GM18520 (cell line): ENCODE results near the gene ZFP36.
"Not testable (repeated sequence)": the region's sequence is repeated elsewhere in the genome, so short reads cannot be mapped to it uniquely, and the experiment has no call there.

Experiments
- ATAC-seq: cut with Tn5 transposase; IDR thresholded peaks from one replicate; pipeline ENCODE4 v1.9.1; 2021; ENCODE audit not compliant: unreplicated experiment

Gene ZFP36

DNA sequence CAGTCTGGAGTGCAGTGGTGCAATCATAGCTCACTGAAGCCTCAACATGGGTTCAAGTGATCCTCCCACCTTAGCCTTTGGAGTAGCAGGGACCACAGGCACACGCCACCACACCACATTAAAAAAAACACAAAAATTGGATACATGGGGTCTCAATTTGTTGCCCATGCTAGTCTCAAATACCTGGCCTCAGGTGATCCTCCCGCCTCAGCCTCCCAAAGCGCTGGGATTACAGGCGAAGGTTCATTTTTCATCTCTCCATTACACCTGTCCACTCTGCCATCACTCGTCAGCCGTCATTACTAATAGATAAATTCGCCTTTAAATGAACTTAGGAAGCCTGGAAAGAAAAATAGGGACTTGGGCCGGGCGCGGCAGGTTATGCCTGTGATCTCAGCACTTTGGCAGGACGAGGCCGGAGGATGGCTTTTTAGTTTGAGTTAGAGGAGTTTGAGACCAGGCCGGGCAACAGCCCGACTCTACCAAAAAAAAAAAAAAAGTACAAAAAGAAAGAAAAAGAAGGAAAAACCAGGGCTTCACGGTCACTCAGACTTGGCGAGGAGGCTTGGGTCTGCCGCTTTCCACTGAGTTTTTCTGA is 38.0 kb downstream of the ZFP36 start:
- no peak for ATAC-seq

DNA sequence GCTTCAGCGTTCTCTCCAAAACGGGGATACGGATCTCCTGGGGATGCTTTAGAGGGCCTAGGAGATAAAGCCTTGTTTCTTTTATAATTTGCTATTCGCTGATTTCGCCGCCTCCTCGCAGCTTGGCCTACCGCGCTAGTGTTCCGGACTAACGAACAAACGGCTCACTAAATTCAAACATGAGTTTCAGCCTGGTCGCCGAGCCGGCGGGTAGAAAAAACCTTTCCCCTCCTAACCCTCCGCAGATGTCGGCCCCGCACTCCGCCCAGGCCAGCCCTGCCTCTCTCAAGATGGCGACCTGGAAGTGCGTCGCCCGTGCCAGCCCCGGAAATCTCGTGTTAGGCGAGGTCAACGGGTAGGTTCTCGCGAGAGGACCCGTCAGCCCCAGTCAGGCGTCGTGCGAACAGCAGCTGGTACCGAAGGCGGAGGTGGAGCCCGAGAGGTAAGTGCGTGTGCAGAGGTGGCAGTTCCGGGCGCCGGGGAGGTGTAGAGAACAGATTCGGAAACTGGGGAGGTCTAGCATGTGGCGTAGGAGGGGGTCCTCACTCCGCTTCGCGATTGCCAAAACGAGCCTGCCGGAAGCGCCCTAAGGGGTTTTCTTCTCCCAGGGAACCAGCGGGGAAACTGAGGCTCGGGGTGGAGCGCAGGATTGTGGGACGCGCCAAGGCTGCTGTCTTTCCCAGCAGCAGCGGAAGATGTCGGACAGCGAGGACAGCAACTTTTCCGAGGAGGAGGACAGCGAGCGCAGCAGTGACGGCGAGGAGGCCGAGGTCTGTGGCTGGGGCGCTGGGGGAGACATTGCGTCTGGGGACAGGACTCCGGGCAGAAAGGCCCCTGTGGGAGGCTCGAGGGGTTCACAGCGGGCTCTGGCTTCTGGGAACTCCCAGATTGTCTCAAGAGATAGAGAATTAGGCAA is 38.8 kb downstream of the ZFP36 start, which contains the start of gene SUPT5H:
TSS of gene SUPT5H (plus strand) at position 387 of the 916 bp plus-strand sequence. CDS start at position 696, 309 bp downstream.
- ATAC-seq, result peak; percentile 75

DNA sequence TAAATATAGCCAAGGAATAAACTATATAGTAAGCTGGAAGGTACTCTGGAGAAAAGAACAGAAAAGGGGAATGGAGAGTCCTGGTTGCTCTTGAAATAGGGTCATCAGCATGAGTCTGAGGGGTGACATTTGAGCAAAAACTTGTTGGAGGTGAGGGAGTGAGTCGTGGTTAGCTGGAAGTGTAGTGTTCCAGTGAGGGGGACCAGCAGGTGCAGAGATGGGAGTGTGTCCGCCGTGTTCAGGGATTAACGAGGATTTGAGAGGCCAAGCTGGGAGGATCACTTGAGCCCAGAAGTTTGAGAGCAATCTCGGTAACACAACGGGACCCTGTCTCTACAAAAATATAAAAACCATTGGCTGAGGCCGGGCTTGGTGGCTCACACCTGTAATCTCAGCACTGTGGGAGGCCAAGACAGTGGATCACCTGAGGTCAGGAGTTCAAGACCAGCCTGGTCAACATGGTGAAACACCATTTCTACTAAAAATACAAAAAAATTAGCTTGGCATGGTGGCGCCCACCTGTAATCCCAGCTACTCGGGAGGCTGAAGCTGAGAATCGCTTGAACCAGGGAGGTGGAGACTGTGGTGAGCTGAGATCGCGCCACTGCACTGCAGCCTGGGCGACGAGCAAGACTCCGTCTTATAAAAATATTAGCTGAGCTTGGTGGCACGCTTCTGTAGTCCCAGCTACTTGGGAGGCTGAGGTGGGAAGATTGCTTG is 39.9 kb downstream of the ZFP36 start:
- no peak for ATAC-seq

DNA sequence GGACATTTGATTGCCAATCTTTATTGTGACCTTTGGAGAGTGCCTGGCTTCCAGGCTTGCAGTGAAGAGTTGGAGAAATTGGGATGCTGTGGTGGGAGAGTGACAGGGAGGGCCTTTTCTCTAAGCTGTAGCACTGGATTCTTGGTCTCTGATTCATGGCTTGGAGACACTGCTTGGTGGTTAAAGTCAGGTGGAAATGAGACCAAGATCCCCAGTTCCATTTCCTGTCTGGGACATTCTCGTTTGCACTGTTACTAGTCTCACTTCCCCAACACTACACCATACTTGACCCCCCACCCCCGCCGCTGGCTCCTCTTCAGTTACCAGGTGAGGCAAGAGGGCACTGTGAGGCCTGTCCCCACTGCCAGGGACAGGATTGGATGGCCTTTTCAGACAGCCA is 41.6 kb downstream of the ZFP36 start:
- ATAC-seq, result no peak

DNA sequence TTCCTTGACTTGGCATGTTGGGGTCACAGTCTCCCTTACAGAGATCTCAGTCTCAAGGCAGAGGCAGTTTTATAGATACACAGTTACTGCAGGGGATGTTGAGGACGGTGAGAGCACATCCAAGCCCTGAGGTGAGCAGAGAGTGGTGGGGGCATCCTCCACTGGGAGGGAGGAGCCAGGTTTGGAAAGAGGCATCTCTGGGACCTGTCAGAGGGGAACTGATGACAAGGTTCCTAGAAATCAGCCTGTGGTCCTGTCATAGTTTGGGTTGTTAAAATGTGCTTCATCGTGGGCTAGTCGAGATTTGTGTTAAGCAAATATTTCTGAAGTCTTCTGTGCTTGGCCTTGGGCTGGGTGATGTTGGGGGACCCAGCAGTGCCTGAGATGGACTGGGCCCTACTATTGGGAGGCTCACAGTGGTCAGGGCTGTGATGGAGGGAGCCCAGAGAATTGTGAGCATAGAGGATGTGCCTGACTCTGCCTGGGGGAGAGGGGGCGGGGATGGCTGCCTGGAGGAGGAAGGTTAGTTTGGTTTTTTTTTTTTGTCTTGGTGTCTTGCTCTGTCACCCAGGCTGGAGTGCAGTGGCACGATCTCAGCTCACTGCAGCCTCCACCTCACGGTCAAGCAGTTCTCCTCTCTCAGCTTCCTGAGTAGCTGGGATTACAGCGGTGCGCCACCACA is 42.6 kb downstream of the ZFP36 start:
- no peak for ATAC-seq

DNA sequence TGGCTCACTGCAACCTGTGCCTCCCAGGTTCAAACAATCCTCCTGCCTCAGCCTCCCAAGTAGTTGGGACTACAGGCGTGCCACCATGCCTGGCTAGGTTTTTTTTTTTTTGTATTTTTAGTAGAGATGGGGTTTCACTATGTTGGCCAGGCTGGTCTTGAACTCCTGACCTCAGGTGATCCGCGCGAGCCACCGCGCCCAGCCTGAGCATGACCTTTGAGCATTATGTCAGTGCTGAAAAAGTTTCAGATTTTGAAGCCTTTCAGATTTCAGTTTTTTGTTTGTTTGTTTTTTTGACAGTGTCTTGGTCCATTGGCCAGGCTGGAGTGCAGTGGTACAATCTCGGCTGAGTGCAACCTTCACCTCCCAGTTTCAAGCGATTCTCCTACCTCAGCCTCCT is 44.6 kb downstream of the ZFP36 start:
- not testable (repeated sequence) for ATAC-seq
